ELF-1 (cell line): ENCODE data around the gene RBM28.
"Not testable (repeated sequence)": the region's sequence is repeated elsewhere in the genome, so short reads cannot be mapped to it uniquely, and the experiment has no call there.

ENCODE experiments used
- DNase-seq: peaks from one replicate; pipeline ENCODE4 v3.0.0-alpha.2; 2016; ENCODE audit warnings: low read depth, low spot score

The RBM28 gene

GRCh38 chr7:128281605-128282380 lies 61.9 kb downstream of the RBM28 start:
- DNase-seq = no peak

GRCh38 chr7:128280451-128280850 lies 63.3 kb downstream of the RBM28 start:
- DNase-seq = not testable (repeated sequence)

GRCh38 chr7:128279124-128279713 lies 64.5 kb downstream of the RBM28 start:
- no peak for DNase-seq

GRCh38 chr7:128278366-128278765 lies 65.3 kb downstream of the RBM28 start:
- DNase-seq = no peak

GRCh38 chr7:128275681-128276080 lies 68.0 kb downstream of the RBM28 start:
- no peak for DNase-seq

- no peak for DNase-seq
Observed at GRCh38 chr7:128274884-128275603, 68.7 kb downstream of the RBM28 start.

GRCh38 chr7:128274246-128274883 lies 69.3 kb downstream of the RBM28 start:
- no peak for DNase-seq

GRCh38 chr7:128271942-128272481 lies 71.7 kb downstream of the RBM28 start:
- DNase-seq = peak; percentile 20

- no peak for DNase-seq
Observed at GRCh38 chr7:128271471-128271941, 72.2 kb downstream of the RBM28 start.

GRCh38 chr7:128270826-128271272 lies 72.9 kb downstream of the RBM28 start:
- DNase-seq = peak; percentile 28

- no peak for DNase-seq
Observed at GRCh38 chr7:128268233-128268632, 75.5 kb downstream of the RBM28 start.

- no peak for DNase-seq
Observed at GRCh38 chr7:128267595-128267924, 76.1 kb downstream of the RBM28 start.

- DNase-seq = peak; percentile 84
Observed at GRCh38 chr7:128266883-128267594, 76.7 kb downstream of the RBM28 start.

GRCh38 chr7:128266529-128266882 lies 77.2 kb downstream of the RBM28 start:
- DNase-seq = no peak

- DNase-seq = no peak
Observed at GRCh38 chr7:128265906-128266300, 77.8 kb downstream of the RBM28 start.

- DNase-seq = no peak
Observed at GRCh38 chr7:128265156-128265905, 78.4 kb downstream of the RBM28 start.

- no peak for DNase-seq
Observed at GRCh38 chr7:128264477-128264876, 79.2 kb downstream of the RBM28 start.

GRCh38 chr7:128263420-128263819 lies 80.3 kb downstream of the RBM28 start:
- no peak for DNase-seq

- no peak for DNase-seq
Observed at GRCh38 chr7:128262273-128263028, 81.3 kb downstream of the RBM28 start.
